Measurements from ENCODE around the gene GSDME. TPM values are rescaled to one million over a fixed set of nuclear protein-coding genes. Genes with fewer than 3 reads are reported as not detected.
A peak's percentile ranks its signal among the peaks of the same experiment; 100 is the strongest.

Gene GSDME
- total RNA-seq, 1 experiment from 2014 or later: 5.5 TPM

- Histone ChIP-seq H3K27me3 (ENCODE audit: insufficient read depth, low read length) (peaks cover 26% of the 10 kb centered on the region; the same call in 1 of the 2 replicates), H4K5ac (ENCODE audit: insufficient read length, low read depth, low read length) (no peak overlapping the region), H4K20me1 (ENCODE audit: control insufficient read depth, insufficient read depth, insufficient read length) (no peaks in the 10 kb centered on the region), H3K9ac (ENCODE audit: extremely low read depth, insufficient read length, low read length) (no peak overlapping the region), H3K79me2 (ENCODE audit: insufficient read depth, low read length) (no peaks in the 10 kb centered on the region), H3K4me2 (ENCODE audit: insufficient read depth, insufficient read length, low read length) (peak overlapping the region; percentile 69), H3K18ac (ENCODE audit: insufficient read length, low read depth, low read length) (no peak overlapping the region), H3K27ac (ENCODE audit: insufficient read length, low read depth, low read length) (no peak overlapping the region), H3K79me1 (ENCODE audit: insufficient read depth, low read depth, low read length, poor library complexity, severe bottlenecking) (no peaks in the 10 kb centered on the region), H2AK5ac (ENCODE audit: insufficient read length, low read length) (no peak overlapping the region), H4K91ac (ENCODE audit: insufficient read length, low read depth, low read length) (no peak overlapping the region), H3K4me1 (ENCODE audit: insufficient read depth, low read length) (peaks cover 3% of the 10 kb centered on the region; the same call in 1 of the 2 replicates), H3K56ac (ENCODE audit: insufficient read length, low read depth, low read length) (no peak overlapping the region), H3K4ac (ENCODE audit: low read depth, low read length) (no peak overlapping the region), H2BK15ac (ENCODE audit: low read depth, low read length) (no peak overlapping the region), H3T11ph (ENCODE audit: low read length) (no peak overlapping the region), H2BK5ac (ENCODE audit: insufficient read length, low read length) (no peak overlapping the region), H2AFZ (ENCODE audit: low read length) (no peak overlapping the region), H3K23ac (ENCODE audit: insufficient read length, low read depth, low read length) (no peak overlapping the region), H3K14ac (ENCODE audit: insufficient read depth, low read length) (no peak overlapping the region), H2BK12ac (ENCODE audit: insufficient read length, low read depth, low read length) (no peak overlapping the region), H3K23me2 (ENCODE audit: insufficient read length, low read depth, low read length, poor library complexity, severe bottlenecking) (peaks cover 12% of the 10 kb centered on the region), H2BK20ac (ENCODE audit: low read depth, low read length, poor library complexity, severe bottlenecking) (no peak overlapping the region), H2BK120ac (ENCODE audit: low read depth, low read length, poor library complexity, severe bottlenecking) (no peak overlapping the region), H4K8ac (replicated peaks; ENCODE audit: insufficient read length, low read depth, low read length) (no peak overlapping the region), H3K9me3 (ENCODE audit: control insufficient read depth, low read depth, low read length) (no peaks in the 10 kb centered on the region)
- Mint-ChIP-seq H3K27ac (no peak overlapping the region), H3K36me3 (ENCODE audit: insufficient read depth in 1 of 3, low read depth in 3 of 3) (no peaks in the 10 kb centered on the region), H3K4me1 (peaks cover 20 to 30% of the 10 kb centered on the region in 2 experiments), H3K9me3 (no peaks in the 10 kb centered on the region), H3K27me3 (ENCODE audit: low read depth) (peaks cover 59% of the 10 kb centered on the region), H3K4me3 (peak overlapping the region; percentile 80 to 92)
- no CpG with 5 or more reads among the region's 12 CpGs for WGBS (ENCODE audit: extremely low coverage, insufficient read length, low lambda C conversion rate)
- no peak for DNase-seq
- no peak for TF ChIP-seq CTCF (conservative IDR thresholded peaks at IDR 0.05)
Measured at GRCh38 chr7:24755541-24756407, 1.5 kb downstream of the GSDME start.

Data from H9 (cell line).